SU-DHL-6 (cell line): Measurements from ENCODE around the gene KAZN.

Source experiments
- CTCF ChIP-seq: fragments of 200-600 bp; sonication (generic); IDR thresholded peaks from one replicate; pipeline ENCODE4 v1.5.1; 2017; ENCODE audit warnings: antibody characterized with exemption, mild to moderate bottlenecking, low read length, moderate library complexity; ENCODE audit not compliant: insufficient read depth, poor library complexity, severe bottlenecking
- EZH2phosphoT487 ChIP-seq: fragments of 200-600 bp; sonication (generic), shearing (Covaris generic); conservative IDR thresholded peaks from 2 replicates; pipeline ENCODE4 v1.6.1; 2018; ENCODE audit warnings: mild to moderate bottlenecking, antibody characterized with exemption, low read length, moderate library complexity, mixed read lengths

DNA sequence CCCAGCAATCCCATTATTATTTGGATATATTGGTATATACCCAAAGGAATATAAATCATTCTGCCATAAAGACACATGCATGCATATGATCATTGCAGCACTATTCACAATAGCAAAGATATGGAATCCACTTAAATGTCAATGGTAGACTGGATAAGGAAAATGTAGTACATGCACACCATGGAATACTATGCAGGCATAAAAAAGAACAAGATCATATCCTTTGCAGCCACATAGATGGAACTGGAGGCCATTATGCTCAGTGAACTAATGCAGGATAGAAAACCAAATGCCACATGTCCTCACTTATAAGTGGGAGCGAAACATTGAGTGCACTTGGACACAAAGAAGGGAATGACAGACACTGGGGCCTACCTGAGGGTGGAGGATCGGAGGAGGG is 24.6 kb downstream of the KAZN start:
- TF ChIP-seq CTCF = no peak
- TF ChIP-seq EZH2phosphoT487 = no peak
